Vagina (tissue), 2 donors: ENCODE results near the gene FBXO44. TPM values are rescaled to one million over a fixed set of nuclear protein-coding genes. Genes with fewer than 3 reads are reported as not detected.

Source experiments
- DNase-seq, 2 donors: peaks; one replicate each; pipeline ENCODE4 v3.0.0-alpha.2; 2017; ENCODE audit errors: extremely low spot score in 2 of 2
- H3K27ac ChIP-seq: fragments of 200-600 bp; sonication (generic); one replicate; pipeline ENCODE4 v1.5.1; 2019
- H3K27me3 ChIP-seq: fragments of 200-600 bp; sonication (generic); one replicate; pipeline ENCODE4 v1.5.1; 2019
- H3K36me3 ChIP-seq, 2 donors: fragments of 200-600 bp; sonication (generic); one replicate each; pipeline ENCODE4 v1.5.1; 2017 to 2019
- H3K4me1 ChIP-seq: fragments of 200-600 bp; sonication (generic); one replicate; pipeline ENCODE4 v1.5.1; 2019
- H3K4me3 ChIP-seq, 2 donors: fragments of 200-600 bp; sonication (generic); 1 replicate in 1 of 2; 2 replicates in 1 of 2; pipeline ENCODE4 v1.5.1; 2016 to 2019
- H3K9me3 ChIP-seq: fragments of 200-600 bp; sonication (generic); one replicate; pipeline ENCODE4 v1.5.1; 2019
- CTCF ChIP-seq, 3 experiments: fragments of 450-650 bp in 2 of 3; fragments of 200-600 bp in 1 of 3; sonication (generic) in 1 of 3; IDR thresholded peaks; one replicate each; pipeline ENCODE4 v1.5.1; 2017 to 2019; ENCODE audit warnings: antibody characterized with exemption in 3 of 3, mild to moderate bottlenecking in 2 of 3, moderate library complexity in 2 of 3
- POLR2A ChIP-seq, 2 donors: fragments of 450-650 bp; IDR thresholded peaks; one replicate each; pipeline ENCODE4 v1.6.1; 2017; ENCODE audit warnings: antibody characterized with exemption in 2 of 2, mild to moderate bottlenecking in 2 of 2, moderate library complexity in 2 of 2
- POLR2AphosphoS5 ChIP-seq, 2 donors: sonication (generic); formaldehyde crosslinking; IDR thresholded peaks; one replicate each; pipeline ENCODE4 v1.9.0; 2017; ENCODE audit warnings: antibody characterized with exemption in 2 of 2, mild to moderate bottlenecking in 2 of 2, low read depth in 1 of 2; ENCODE audit not compliant: insufficient read depth in 1 of 2
- intact Hi-C: fragments of 100-400 bp; cut with DNase I; formaldehyde crosslinking; loops from one replicate; pipeline ENCODE4 v1.15.1; 2023
- total RNA-seq: library from RNA; depleted of rRNA; stranded (reverse); fragments of >200 nt; gene quantifications from one replicate; pipeline ENCODE4 v1.2.3, GENCODE V29; 2016

Gene FBXO44
- total RNA-seq, 1 donor from 2014 or later = 38.3 TPM

DNA sequence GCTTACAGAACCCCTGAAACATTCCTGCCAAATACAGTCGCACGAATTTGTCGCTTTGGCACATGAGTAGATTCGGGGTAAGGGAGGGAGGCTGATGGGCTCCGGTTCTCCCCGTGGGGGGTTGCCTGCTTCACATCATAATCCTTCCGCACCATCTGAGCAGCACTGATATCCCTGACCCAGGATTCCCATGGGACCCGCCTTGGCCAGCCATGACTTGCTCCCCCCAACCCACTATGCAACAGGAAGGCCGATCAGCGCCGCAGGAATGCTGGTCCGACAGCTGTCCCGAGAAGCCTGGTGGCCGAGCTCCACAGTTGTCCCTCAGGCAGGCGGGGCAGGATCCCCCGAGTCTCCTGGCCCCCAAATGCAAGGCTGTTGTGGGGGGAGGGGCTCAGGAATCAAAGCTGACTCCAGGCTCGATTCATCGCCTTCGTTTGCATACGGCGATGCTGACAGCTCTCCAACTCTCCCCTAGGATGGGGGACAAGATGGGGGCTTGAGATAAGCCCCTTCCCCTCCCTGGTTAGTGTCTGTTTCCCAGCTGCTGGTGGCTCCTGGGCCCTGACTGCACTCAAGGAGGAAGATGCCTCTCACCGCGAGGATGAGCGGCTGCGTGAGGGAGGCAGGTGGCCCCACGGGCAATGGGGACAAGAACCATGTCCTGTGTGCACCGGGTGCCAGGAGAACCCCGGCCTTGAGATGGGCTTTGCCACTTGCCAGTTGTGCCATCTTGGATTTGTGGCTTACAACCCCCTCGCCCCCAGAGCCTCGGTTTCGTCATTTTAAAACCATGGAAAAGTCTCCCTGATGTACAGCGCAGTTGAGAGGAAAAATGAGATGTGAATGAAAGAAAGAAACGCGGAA, 46.2 kb downstream of the FBXO44 start:
- TF ChIP-seq POLR2AphosphoS5 (IDR thresholded peaks at IDR 0.05; ENCODE audit: insufficient read depth in 1 of 2, low read depth in 1 of 2) (no peak), CTCF (IDR thresholded peaks at IDR 0.05) (no peak), POLR2A (IDR thresholded peaks at IDR 0.05) (no peak)
- intact Hi-C loops = no loop called here
- Histone ChIP-seq H3K36me3 (no peaks in the 10 kb centered on the region), H3K27ac (no peak overlapping the region), H3K4me1 (peaks cover 11% of the 10 kb centered on the region), H3K9me3 (no peaks in the 10 kb centered on the region), H3K27me3 (no peaks in the 10 kb centered on the region), H3K4me3 (no peak overlapping the region)
- DNase-seq = no peak

- Histone ChIP-seq H3K27me3 (no peaks in the 10 kb centered on the region), H3K27ac (no peak overlapping the region), H3K36me3 (no peaks in the 10 kb centered on the region), H3K9me3 (no peaks in the 10 kb centered on the region), H3K4me1 (peaks cover 11% of the 10 kb centered on the region), H3K4me3 (no peak overlapping the region)
- intact Hi-C loops = no loop called here
- no peak for DNase-seq
- TF ChIP-seq CTCF (IDR thresholded peaks at IDR 0.05) (no peak), POLR2A (IDR thresholded peaks at IDR 0.05) (no peak), POLR2AphosphoS5 (IDR thresholded peaks at IDR 0.05; ENCODE audit: insufficient read depth in 1 of 2, low read depth in 1 of 2) (no peak)
Observed at GRCh38 chr1:11701551-11701961, 46.9 kb downstream of the FBXO44 start.

DNA sequence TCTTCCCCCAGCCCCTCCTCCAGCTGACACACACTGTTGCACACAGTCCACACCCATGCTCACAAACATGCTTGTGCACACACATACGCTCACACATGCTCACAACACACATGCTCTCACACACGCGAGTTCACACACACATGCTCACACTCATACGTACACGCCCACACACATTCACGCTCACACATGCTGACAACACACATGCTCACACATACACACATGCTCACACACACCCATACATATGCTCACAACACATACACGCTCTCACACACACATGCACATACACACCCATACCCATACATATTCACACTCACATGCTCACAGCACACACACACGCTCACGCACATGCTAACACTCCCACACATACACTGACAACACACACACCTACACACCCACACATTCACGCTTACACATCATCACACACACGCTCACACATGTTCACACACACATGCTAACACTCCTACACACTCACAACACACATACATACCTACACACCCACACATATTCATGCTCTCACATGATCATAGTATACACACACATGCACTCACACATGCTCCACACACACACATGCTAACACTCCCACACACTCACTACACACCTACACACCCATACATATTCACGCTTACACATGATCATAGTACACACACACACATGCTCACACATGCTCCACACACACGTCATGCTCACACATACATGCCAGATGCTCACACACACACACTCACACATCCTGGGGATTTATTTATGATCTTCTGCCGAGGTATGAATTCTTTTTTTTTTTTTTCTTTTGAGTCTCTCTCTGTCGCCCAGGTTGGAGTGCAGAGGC, 47.5 kb downstream of the FBXO44 start:
- H3K4me3 ChIP-seq = no peak overlapping the region
- H3K27ac ChIP-seq = no peak overlapping the region
- H3K27me3 ChIP-seq = no peaks in the 10 kb centered on the region
- no peaks in the 10 kb centered on the region for H3K9me3 ChIP-seq
- intact Hi-C loops = no loop called here
- peaks cover 11% of the 10 kb centered on the region for H3K4me1 ChIP-seq
- no peaks in the 10 kb centered on the region for H3K36me3 ChIP-seq
- TF ChIP-seq POLR2A (IDR thresholded peaks at IDR 0.05) (no peak), POLR2AphosphoS5 (IDR thresholded peaks at IDR 0.05; ENCODE audit: insufficient read depth in 1 of 2, low read depth in 1 of 2) (no peak), CTCF (IDR thresholded peaks at IDR 0.05) (no peak)
- DNase-seq = no peak

DNA sequence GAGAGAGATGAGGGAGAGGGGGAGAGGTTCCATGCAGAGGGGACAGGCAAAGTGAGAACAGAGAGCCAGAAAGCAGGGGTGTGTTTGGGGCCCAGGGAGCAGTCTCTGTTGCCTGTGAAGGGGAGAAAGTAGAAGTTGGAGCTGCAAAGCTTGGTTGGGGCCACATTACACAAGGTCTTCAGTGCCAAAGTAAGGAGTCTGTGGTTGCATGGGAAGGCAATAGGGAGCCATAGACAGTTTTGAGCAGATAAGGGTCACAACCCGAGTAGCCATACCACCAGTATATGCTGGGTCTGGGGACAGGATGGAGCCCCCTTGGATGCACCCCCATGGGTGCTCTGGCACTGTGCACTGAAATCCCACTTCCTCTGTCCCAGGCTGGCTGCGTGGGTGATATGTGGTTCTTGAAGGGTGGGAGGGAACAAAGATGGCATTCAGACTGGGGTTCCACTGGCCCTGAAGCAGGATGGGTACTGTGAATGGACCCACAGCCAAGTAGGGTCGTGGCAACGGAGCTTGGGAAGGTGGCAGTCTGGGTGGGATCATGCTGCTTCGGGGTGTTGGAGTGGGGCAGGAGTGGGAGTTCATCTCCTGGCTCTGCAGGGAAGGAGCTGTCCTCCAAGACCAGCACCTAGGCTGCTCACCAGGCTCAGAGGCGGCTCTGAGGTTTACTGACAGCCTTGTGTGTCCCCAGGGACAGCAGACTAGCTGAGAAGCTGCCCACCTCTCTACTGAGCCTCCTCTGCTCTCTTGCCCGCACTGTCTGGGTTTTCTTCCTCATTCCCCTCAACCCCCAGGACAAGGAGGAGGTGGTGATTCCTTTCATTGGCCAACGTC, 48.9 kb downstream of the FBXO44 start:
- no peaks in the 10 kb centered on the region for H3K9me3 ChIP-seq
- intact Hi-C loops = no loop called here
- no peak overlapping the region for H3K4me3 ChIP-seq
- no peaks in the 10 kb centered on the region for H3K36me3 ChIP-seq
- H3K27ac ChIP-seq = no peak overlapping the region
- H3K4me1 ChIP-seq = peaks cover 11% of the 10 kb centered on the region
- TF ChIP-seq POLR2AphosphoS5 (IDR thresholded peaks at IDR 0.05; ENCODE audit: insufficient read depth in 1 of 2, low read depth in 1 of 2) = no peak
- no peak for DNase-seq
- no peaks in the 10 kb centered on the region for H3K27me3 ChIP-seq

DNA sequence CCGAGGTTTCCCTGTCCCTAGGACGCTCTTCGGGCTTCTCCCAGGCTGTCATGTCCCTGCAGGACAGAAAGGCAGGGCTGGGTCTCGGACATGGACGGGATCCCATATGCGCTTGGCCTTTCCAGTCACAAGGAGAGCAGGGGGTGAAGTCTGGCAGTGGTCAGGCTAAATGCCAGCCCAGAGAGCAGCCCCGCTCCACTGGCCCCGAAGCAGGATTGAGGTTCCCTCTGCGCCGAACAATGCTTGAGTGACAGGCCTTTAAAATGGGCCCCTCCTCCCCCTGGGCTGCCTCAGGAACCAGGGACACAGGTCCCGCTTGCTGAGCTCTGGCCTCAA, 49.5 kb downstream of the FBXO44 start:
- Histone ChIP-seq H3K9me3 (no peaks in the 10 kb centered on the region), H3K4me3 (no peak overlapping the region), H3K4me1 (peaks cover 11% of the 10 kb centered on the region), H3K27me3 (no peaks in the 10 kb centered on the region), H3K36me3 (no peaks in the 10 kb centered on the region), H3K27ac (no peak overlapping the region)
- TF ChIP-seq CTCF (IDR thresholded peaks at IDR 0.05) (no peak), POLR2A (IDR thresholded peaks at IDR 0.05) (no peak), POLR2AphosphoS5 (IDR thresholded peaks at IDR 0.05; ENCODE audit: insufficient read depth in 1 of 2, low read depth in 1 of 2) (no peak)
- intact Hi-C loops = no loop called here
- DNase-seq = no peak
